GM18498 (cell line): ENCODE measurements around the gene FHOD3.

Experiments used
- ATAC-seq: cut with Tn5 transposase; IDR thresholded peaks from one replicate; pipeline ENCODE4 v1.9.1; 2021; ENCODE audit warnings: mild to moderate bottlenecking, moderate library complexity; ENCODE audit not compliant: unreplicated experiment

Gene FHOD3

DNA sequence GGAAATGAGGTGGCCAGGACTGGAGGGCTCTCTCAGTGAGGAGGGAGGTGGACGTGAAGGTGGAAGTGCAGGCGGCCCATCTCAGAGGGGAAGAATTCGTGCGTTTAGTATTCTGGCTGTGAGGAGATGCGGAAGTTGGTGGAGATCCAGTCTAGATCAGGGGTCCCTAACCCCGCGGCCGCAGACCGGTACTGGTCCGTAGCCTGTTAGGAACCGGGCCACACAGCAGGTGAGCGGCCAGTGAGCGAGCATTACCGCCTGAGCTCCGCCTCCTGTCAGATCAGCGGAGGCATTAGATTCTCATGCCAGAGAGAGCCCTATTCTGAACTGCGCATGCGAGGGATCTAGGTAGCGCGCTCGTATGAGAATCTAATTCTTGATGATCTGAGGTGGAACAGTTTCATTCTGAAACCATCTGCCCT is 1.6 kb upstream of the FHOD3 start:
- no peak for ATAC-seq

DNA sequence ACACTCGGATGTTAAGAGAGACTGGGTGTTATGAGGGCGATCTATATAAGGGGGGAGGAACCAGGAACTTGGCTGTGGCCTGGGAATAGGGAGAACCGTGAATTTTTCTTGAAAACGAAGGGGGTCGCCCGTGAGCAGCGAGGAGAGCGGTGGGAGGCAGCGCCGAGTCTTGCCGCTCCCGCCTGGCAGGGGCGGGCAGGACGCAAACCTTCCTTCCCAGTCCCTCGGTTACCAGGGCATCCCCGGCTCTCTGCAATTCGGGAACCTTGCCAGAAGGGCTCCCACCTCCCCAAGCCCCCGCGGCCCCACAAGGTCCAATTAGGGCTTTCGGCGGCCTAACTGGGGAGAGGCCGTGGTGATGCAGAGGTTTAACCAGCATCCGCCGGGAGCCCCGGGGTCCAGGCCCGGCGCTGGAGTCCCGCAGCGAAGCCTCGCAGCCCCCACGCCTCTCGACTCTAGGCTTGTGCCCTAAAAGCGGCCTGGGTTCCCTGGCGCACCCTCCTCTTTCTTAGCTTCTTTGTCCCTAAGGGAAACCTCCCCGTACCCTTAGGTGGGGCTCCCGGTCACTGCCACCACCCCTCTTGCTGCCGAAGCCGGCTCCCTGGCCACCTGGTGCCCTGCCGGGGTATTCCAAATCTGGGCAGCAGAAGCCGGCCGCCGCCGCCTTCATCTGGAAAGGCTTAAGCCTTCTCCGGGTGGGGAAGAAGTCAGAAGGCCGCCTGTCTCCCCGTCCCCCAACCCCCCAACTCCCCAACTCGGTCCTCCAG is 680 bp upstream of the FHOD3 start:
- ATAC-seq = peak; percentile 18

GRCh38 chr18:36298126-36298741 is 721 bp downstream of the FHOD3 start:
- ATAC-seq = peak; percentile 33

DNA sequence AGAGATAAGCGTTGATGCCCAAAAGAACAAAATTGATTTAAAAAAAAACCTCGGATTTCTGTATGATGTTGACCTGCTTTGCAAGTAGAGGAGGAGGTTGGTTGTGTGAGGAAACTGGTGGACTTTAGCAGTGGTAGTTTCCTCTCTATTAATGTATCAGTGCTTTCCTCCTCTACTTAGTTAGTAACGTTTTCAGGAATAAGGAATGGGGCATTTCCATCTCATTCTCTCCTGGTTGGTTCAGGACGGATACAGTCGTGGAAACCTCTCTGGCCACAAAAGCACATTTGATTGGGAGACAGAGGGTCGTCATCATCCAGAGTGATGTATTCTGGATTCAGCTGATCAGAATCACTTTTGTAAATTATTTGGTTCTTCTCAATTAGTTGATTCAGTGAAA is 1.5 kb downstream of the FHOD3 start:
- no peak for ATAC-seq

DNA sequence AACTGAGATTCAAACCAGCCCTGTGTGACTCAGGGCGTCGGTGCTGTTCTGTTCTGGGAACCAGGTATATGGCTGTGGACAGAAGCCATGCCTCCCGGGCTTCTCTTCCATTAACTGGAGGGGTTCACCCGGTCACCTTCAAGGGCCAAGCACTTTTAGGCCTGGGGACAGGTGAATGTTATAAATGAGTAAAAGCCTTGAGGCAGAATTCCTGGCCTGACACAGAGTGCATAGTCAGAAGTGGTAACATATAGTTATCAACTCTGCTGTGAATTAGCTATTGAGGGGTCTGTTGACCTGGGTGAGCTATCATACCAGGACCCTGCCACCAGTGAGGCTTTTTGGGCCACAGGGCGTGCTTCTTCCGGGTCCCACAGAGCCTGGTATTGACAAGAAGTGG is 2.7 kb downstream of the FHOD3 start:
- ATAC-seq = no peak

DNA sequence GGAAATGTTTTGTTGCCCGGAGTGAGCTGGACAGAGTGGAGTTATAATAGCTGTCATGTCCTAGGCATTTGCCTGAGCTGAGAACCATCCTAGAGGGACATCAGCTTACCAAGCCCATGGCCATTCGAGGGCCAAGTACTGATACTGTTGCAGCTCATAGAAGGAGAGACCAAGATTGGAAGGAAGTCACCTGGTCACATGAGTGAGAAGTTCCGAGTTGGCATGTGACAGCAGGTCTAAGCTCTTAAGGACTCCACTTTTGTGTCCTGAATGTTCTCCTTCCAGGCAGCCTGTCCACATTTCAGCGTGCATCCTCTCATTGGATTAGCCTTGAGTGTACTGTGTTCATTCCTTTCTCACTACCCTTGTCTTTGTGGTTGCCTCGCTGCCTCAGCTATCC is 4.4 kb downstream of the FHOD3 start:
- no peak for ATAC-seq

- no peak for ATAC-seq
These were observed 5.2 kb downstream of the FHOD3 start for GRCh38 chr18:36302676-36303075.

- ATAC-seq = no peak
These were observed 5.8 kb downstream of the FHOD3 start for GRCh38 chr18:36303211-36303844.

GRCh38 chr18:36304723-36305122 is 7.2 kb downstream of the FHOD3 start:
- no peak for ATAC-seq

- no peak for ATAC-seq
These were observed 7.9 kb downstream of the FHOD3 start for GRCh38 chr18:36305375-36305774.

DNA sequence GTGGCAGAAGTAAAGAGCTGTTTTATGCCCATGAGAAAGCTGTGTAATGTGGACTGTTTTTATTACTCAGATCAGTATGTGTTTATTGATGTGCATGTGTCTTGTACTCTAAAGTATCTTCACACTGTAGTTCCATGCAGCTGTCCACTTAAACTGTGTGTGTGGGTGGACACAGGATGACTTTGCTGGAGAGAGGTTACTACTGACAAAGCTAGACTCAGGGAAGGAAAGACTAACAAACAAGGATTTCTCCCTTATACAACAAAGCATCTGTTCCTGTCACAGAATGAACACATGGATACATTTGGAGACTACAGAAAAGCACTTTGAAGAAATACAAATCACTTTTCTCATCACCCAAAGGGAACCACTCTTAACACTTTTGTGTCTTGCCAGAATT is 10.0 kb downstream of the FHOD3 start:
- ATAC-seq = no peak

- no peak for ATAC-seq
These were observed 11.4 kb downstream of the FHOD3 start for GRCh38 chr18:36308711-36309435.

- ATAC-seq = no peak
These were observed 12.2 kb downstream of the FHOD3 start for GRCh38 chr18:36309436-36310391.

GRCh38 chr18:36311026-36311570 is 13.6 kb downstream of the FHOD3 start:
- ATAC-seq = no peak

DNA sequence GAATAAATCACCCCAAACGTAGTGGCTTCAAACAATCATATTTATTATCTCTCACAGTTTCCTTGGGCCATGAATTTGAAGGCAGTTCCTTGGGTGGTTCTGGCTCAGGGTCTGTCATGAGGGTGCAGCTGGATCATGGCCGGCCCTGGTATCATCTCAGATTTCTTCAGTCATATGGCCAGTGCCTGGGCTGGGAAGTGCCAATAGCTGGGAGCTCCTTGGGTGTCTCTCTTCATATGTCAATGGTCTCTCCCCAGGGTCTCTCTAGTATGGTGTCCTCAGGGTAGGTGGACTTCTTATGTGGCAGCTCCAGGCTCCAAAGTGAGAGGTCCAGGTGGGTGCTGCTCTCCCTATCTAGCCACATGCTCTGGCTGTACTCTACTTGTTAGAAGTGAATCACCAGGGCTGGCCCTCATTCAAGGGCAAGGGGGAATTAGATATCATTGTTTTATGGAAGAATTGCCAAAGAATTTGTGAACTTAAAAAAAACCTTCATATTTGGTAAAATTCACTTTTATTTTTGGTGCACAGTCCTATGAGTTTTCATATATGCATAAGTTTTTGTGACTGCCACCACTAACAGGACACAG is 15.4 kb downstream of the FHOD3 start:
- no peak for ATAC-seq

DNA sequence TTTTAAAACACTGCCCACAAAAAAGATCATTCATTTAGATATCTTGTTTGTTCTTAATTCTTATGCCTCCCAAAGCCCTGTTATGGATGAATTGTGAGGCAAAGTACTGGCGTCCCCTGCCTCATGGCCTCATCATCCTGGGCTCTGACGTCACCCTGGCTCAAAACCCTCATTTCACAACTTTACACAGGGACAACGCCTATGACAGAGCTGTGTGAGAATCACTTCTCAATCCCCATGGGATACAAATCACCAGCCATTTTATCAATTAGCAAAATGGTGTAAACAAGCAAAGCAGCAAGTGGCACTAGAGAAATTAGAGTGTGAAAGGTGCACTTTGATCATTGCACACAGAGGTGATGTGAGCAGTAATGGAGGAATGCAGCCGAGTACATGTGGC is 16.6 kb downstream of the FHOD3 start:
- no peak for ATAC-seq

DNA sequence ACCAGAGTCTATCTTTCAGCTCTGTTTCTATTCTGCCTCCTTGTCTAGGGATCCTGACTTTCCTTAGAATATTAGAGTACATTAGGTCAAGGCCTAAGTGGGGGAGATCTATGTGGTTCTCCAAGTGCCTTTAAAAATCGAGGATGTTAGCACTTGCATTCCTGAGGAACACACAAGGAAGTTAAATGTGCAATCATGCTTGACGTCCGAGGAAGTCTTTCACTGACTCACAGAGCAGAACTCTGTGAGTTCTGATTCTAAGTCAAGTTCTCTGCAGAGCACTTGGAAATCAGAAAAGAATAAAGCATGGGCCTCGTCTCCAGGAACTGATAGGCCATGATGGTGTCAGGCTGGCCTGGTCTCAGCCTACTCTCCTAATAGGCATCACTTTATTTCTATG is 17.2 kb downstream of the FHOD3 start:
- no peak for ATAC-seq

GRCh38 chr18:36315736-36316135 is 18.2 kb downstream of the FHOD3 start:
- ATAC-seq = no peak

DNA sequence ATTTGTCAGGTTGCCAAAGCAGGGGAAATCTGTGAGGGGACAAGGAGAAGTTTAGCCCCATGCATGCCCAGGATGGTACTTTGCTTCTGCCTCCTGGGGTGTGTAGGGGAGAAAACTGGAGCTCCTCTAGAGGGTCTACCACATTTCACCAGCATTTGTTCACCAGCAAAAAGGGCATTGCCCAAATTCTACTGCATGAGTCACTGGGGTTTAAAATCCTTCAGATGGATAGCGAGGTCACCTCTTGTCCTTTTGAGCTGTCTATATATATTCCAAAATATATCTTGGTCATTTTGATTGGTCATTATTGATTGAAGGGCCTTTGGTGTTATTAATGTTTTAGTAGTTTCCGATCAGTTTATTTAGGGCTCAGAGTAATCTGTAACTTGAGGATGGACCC is 18.7 kb downstream of the FHOD3 start:
- ATAC-seq = no peak
